Stimulated activated CD4-positive, alpha-beta T cell treated with anti-CD3 and anti-CD28 coated beads, Interleukin-12 subunit alpha, Interleukin-12 subunit beta, amount 100 ng/mL, for 24 hours (primary cell): ENCODE data around the gene ZIK1.
A peak's percentile ranks its signal among the peaks of the same experiment; 100 is the strongest.

Experiments
- DNase-seq, 2 experiments: peaks; one replicate each; pipeline ENCODE4 v3.0.0-alpha.2; 2020; ENCODE audit warnings: low read depth in 2 of 2

The ZIK1 gene

GRCh38 chr19:57583521-57584416 is at the start of gene ZIK1:
Gene ZIK1 (plus strand): TSS chr19:57584145. CDS start chr19:57584357, 212 bp downstream.
- peak; percentile 64 to 72 for DNase-seq

- no peak for DNase-seq
Observed at GRCh38 chr19:57537953-57538547, 45.9 kb upstream of the ZIK1 start.

DNA sequence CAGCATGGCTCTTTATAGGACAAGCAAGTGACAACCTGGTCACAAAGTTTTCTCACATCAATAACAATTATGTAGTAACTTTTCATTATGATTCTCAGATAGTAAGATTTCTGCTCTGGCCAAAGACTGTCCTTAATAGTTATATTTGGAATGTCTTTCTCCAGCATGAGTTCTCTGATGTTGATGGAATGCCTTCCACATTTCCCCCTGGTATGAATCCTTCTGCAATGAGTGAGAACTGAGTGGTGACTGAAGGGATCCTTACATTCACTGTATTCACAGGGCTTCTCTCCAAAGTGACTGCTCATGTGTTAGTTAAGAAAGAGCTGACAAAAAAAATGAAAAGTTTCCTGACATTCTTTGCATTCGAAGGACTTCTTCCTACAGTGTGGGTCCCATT is 37.4 kb upstream of the ZIK1 start:
- no peak for DNase-seq

DNA sequence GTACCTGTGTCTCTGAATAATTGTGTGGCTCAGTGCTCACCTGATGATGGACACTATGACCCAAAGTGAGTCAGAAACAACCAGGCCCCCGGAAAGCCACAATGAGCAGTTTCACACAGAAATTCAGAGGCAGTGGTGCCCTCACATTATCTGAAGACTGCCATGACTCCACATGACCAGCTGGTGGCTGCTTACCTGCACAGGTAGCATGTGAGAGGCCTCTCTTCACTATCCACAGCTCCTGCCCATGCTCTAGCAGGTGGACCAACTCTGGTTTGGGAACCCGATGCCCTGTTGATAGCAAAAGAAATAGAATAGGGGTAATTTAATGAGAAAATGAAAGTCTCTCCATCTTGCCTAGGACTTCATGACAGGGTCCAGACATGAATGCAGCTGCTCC is 31.5 kb upstream of the ZIK1 start:
- DNase-seq = no peak

GRCh38 chr19:57557659-57558058 is 26.3 kb upstream of the ZIK1 start:
- DNase-seq = no peak

- no peak for DNase-seq
Observed at GRCh38 chr19:57558525-57558924, 25.4 kb upstream of the ZIK1 start.

DNA sequence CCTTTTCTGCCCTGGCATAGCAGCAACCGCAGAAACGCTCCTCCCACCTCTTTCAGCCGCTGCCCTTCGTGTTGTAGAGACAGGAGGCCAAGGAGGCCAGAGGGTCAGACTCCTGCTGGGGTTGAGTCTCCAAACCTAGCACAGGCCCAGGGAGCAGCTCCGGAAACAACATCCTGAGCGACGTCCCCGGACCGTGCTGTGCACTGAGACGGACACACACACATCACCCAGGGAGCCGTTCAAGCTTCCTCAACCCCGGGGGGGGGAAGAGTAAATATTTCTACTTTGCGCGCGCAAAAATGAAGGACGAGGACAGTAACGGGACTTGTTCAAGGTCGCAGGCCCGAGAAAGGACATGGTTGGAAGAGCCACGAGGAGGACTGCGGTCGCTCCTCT is 24.9 kb upstream of the ZIK1 start:
- no peak for DNase-seq

- DNase-seq = peak; percentile 79 to 82
Observed at GRCh38 chr19:57559404-57560025, 24.4 kb upstream of the ZIK1 start, which contains the start of gene ZNF550. Gene ZNF550 (minus strand): TSS chr19:57559863. CDS start chr19:57559682, 181 bp downstream.

DNA sequence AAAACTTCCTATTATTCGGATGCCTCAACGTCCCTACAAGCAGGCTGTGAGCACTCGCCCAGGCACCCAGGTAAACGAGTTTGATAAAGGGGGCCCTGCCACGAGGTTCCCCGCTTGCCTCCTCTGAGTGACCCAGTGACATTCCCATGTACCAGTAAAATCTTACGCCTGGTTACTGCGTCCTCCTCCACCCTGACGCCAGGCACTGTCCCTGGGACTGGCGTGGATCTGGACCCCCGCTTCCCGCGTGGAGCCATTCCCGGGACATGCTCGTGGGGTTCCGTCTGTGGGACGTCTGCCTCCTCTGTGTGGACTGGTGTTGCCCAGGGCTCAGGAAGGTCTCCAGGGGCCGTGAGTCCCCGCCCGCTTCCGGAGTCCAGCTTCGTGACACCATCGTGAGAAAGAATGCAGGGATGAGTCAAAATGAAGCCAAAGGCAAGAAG is 23.9 kb upstream of the ZIK1 start:
- DNase-seq = no peak

- DNase-seq = no peak
Observed at GRCh38 chr19:57563547-57563946, 20.4 kb upstream of the ZIK1 start.

DNA sequence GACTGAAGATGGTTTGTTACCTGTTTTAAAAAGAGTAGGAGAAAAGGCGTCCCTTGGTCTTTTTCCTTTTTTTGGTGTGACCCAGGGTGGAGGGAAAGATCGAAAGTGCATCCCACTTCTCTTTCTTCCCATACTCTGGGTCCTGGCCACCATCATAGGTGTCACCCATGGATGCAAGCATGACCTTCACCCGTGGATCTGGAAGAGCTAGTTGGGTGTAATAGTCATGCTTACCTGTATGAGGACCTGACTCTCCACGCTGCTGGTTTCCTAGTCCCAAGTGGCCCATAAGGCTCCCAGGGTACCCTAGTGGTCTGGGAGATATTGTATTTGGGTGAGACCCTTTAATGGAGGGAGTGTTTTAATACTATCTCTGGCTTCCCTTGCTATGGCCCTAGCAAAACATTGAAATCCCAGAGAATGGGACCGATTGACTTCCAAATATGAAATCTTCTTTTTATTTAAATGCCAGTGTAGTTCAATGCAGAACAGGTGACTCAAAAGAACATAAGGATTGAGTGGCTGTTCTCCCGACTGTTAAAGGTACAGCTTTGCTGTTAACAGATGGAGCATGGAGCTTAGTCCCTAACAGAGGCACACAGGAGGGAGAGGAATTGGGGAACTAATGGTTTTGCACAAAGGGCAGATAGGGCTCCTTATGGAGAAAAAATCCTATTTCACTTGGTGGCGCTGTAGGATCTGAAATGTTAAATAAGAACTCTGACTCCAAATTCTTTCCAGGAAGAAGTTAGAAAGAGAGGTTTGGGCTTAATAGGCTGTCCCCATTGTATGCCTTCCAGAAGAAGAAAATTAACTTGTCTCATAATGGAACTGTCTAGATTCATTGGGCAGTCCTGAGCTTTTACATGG is 17.3 kb upstream of the ZIK1 start:
- DNase-seq = no peak

- DNase-seq = no peak
Observed at GRCh38 chr19:57570707-57571106, 13.2 kb upstream of the ZIK1 start.

DNA sequence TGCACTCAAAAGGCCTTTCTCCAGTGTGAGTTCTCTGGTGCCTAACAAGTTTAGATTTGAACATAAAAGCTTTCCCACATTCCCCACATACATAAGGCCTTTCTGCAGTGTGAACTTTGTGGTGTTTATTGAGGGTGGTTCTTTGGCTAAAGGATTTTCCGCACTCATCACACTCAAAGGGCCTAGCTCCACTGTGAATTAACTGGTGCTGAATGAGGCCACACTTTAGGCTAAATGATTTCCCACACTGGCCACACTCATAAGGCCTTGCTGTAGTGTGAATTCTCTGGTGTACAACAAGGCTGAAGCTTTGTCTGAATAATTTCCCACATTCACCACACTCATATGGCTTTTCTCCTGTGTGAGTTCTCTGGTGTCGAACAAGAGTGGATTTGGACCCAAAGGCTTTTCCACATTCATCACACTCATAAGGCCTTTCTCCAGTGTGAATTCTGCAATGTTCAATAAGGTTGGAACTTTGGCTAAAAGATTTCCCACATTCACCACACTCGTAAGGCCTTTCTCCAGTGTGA is 11.5 kb upstream of the ZIK1 start:
- DNase-seq = no peak

DNA sequence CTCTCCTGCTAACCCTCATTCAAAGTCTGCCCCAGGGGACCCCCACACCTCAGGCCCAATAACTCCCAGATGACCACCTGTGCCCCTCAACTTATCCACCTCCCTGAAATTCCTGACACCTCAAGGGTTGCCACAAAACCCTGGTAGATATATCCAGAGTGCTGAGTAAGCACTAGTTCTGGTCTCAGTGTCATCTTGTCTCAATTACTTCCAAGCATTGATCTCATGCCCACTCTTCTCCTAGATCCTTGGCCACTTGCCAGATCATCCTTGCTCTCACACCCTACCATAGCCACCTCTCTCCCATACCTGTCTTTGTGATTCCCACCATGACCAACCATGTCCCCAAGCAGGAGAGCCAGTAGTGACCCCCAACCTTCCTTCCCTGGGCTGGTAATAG is 7.3 kb upstream of the ZIK1 start:
- no peak for DNase-seq

DNA sequence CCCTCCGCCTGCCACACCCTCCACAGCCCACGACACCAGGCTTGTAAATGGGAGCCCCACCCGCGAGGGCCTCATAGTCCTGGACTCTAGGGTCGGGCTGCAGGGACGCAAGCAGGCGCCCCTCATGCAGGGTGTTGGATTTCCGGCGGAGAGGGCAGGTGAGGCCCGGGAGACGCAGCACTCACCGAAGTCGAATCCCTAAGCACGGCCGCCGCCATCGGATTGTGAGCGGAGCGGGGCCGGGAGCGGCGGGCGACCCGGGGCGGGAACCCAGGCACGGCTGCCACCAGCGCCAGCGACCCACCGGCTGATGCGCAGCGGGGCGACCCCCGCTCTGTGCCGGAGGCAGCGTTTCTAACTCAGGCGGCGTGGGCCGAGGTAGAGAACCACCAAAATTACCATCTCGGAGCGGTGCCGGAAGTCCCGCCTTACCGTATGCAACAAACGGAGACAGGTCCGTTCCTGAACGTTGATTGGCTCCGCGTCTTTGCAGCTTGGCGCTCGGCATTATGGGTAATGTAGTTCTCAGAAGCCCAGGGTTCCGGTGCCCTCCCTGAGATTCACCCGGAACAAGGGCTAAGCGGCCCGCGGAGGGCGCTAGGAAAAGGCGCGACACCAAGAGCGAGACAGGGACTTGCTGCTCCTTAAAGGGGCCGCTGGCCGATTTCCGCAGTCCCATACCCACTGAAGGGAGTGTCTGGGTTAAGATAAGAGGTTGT is 5.3 kb upstream of the ZIK1 start, which contains the start of gene ZNF416:
ZNF416 (minus strand) TSS at position 425 of the 719 bp plus-strand sequence; CDS start at position 218, 207 bp downstream.
- peak; percentile 87 to 92 for DNase-seq

- DNase-seq = no peak
Observed at GRCh38 chr19:57583104-57583520, 833 bp upstream of the ZIK1 start.

- DNase-seq = no peak
Observed at GRCh38 chr19:57587529-57587928, 3.6 kb downstream of the ZIK1 start.

GRCh38 chr19:57599377-57599760 is 15.4 kb downstream of the ZIK1 start:
- DNase-seq = no peak

DNA sequence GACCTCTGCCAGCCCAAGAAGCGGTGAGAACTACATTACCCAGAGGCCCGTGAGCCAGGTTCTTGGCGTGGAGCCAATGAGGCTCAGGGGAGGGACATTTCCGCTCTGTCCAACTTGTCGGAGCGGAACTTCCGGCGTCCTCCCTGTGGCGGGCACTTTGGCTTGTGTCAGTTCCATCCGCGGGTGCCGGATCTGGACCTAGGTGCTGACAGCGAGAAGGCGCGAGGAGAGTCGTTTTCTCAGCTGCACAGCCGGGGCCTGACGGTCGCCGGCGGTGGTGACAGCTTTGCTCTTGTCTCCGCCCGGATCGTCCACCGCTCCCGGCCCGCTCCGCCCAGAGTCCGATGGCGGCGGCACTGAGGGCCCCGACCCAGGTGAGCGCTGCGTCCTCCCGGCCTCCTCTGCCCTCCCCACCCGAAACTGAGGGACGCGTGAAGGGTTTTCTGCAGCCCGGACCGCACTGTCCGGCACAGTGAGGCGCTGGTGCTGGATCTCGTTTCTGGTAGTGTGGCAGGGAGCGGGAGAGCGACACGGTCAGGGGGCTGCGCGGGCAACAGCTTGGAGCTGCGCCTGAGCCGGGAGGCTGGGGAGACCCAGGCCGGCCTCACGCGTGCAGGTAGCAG is 15.9 kb downstream of the ZIK1 start, which contains the start of gene ZNF530:
ZNF530 (plus strand) TSS at position 125 of the 623 bp plus-strand sequence. CDS start 4,461 bp downstream, outside the sequence.
- peak; percentile 83 to 84 for DNase-seq

- DNase-seq = no peak
Observed at GRCh38 chr19:57606931-57607330, 23.0 kb downstream of the ZIK1 start.
